ENCODE data around the gene KDM2A. TPM values are rescaled to one million over a fixed set of nuclear protein-coding genes. Genes with fewer than 3 reads are reported as not detected.

Gene KDM2A
- total RNA-seq, 1 experiment from 2014 or later, result 65.3 TPM

GRCh38 chr11:67240576-67241389, 121.7 kb downstream of the KDM2A start:
- no peak overlapping the region for H2AFZ ChIP-seq (ENCODE audit: low read length)
- BruUV-seq (replicated peaks), result TSS peak; percentile 78

GRCh38 chr11:67242548-67242947, 123.5 kb downstream of the KDM2A start:
- Histone ChIP-seq H2AFZ (ENCODE audit: low read length) (no peak overlapping the region), H3K36me3 (ENCODE audit: low read depth, low read length) (peaks cover 52% of the 10 kb centered on the region), H3F3A (ENCODE audit: low read length, unreplicated experiment) (peaks cover 5% of the 10 kb centered on the region), H3K79me2 (ENCODE audit: low read length) (peaks cover 80% of the 10 kb centered on the region), H3K9ac (ENCODE audit: low read length) (peak overlapping the region; percentile 98; the same call in 1 of the 2 replicates), H3K4me3 (ENCODE audit: low read length) (peak overlapping the region; percentile 89), H3K27ac (ENCODE audit: low read length) (no peak overlapping the region), H3K4me2 (ENCODE audit: low read length) (peak overlapping the region; percentile 94), H4K20me1 (ENCODE audit: low read length) (peaks cover 52% of the 10 kb centered on the region), H3K9me3 (ENCODE audit: low read length) (no peaks in the 10 kb centered on the region), H3K4me1 (ENCODE audit: insufficient read depth, low read length) (peaks cover 44% of the 10 kb centered on the region), H3K27me3 (ENCODE audit: low read length) (no peaks in the 10 kb centered on the region), H3K9me2 (replicated peaks; ENCODE audit: low read length) (no peaks in the 10 kb centered on the region)
- no peak for ATAC-seq
- CTCF ChIA-PET, result no interaction called here
- BruUV-seq (replicated peaks), result no TSS peak
- TF ChIP-seq, protein P1, sequence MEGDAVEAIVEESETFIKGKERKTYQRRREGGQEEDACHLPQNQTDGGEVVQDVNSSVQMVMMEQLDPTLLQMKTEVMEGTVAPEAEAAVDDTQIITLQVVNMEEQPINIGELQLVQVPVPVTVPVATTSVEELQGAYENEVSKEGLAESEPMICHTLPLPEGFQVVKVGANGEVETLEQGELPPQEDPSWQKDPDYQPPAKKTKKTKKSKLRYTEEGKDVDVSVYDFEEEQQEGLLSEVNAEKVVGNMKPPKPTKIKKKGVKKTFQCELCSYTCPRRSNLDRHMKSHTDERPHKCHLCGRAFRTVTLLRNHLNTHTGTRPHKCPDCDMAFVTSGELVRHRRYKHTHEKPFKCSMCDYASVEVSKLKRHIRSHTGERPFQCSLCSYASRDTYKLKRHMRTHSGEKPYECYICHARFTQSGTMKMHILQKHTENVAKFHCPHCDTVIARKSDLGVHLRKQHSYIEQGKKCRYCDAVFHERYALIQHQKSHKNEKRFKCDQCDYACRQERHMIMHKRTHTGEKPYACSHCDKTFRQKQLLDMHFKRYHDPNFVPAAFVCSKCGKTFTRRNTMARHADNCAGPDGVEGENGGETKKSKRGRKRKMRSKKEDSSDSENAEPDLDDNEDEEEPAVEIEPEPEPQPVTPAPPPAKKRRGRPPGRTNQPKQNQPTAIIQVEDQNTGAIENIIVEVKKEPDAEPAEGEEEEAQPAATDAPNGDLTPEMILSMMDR (conservative IDR thresholded peaks at IDR 0.05; ENCODE audit: low read depth, low read length), result no peak
- TF ChIP-seq EZH2phosphoT487 (IDR thresholded peaks at IDR 0.05; ENCODE audit: borderline replicate concordance, low read length) (no peak), EZH2 (IDR thresholded peaks at IDR 0.05; ENCODE audit: low read length, unreplicated experiment) (no peak)
- intact Hi-C loops (cut with micrococcal nuclease), result loop anchor here (10.0 kb wide), 1 partner anchor 188 kb away; the partner anchor contains the start of gene RHOD
- DNase-seq, result no peak
- POLR2A ChIA-PET (ENCODE audit: unreplicated experiment), result no interaction called here

More at GRCh38 chr11:67240576-67241389, 121.7 kb downstream of the KDM2A start:
- Histone ChIP-seq H3K27me3 (ENCODE audit: low read length) (no peaks in the 10 kb centered on the region), H3K9me3 (ENCODE audit: low read length) (no peaks in the 10 kb centered on the region), H3K4me2 (ENCODE audit: low read length) (peak overlapping the region; percentile 94), H3K36me3 (ENCODE audit: low read depth, low read length) (peaks cover 37% of the 10 kb centered on the region), H3K27ac (ENCODE audit: low read length) (peak overlapping the region; percentile 86), H4K20me1 (ENCODE audit: low read length) (peaks cover 46% of the 10 kb centered on the region), H3F3A (ENCODE audit: low read length, unreplicated experiment) (peaks cover 12% of the 10 kb centered on the region), H3K79me2 (ENCODE audit: low read length) (peaks cover 76% of the 10 kb centered on the region), H3K4me3 (ENCODE audit: low read length) (peak overlapping the region; percentile 89), H3K9me2 (replicated peaks; ENCODE audit: low read length) (no peaks in the 10 kb centered on the region), H3K4me1 (ENCODE audit: insufficient read depth, low read length) (peaks cover 29% of the 10 kb centered on the region), H3K9ac (ENCODE audit: low read length) (peak overlapping the region; percentile 98)
- ChIA-PET CTCF (interaction anchor here (1.2 kb wide), 1 partner anchor 122 kb away, joined by 4 read pairs; the partner anchor contains the start of gene KDM2A), POLR2A (ENCODE audit: unreplicated experiment) (interaction anchor here (0.5 kb wide), 1 partner anchor 378 kb away, joined by 3 read pairs; no protein-coding TSS in a partner anchor)
- peak; percentile 84 for DNase-seq
- intact Hi-C loops (cut with micrococcal nuclease), result loop anchor here (2.0 to 10.0 kb wide), 2 partner anchors 120 to 186 kb away; partner anchors contain the start of gene RHOD
- TF ChIP-seq, protein P1 (conservative IDR thresholded peaks at IDR 0.05; ENCODE audit: low read depth, low read length), result no peak
- TF ChIP-seq EZH2 (IDR thresholded peaks at IDR 0.05; ENCODE audit: low read length, unreplicated experiment) (no peak), EZH2phosphoT487 (IDR thresholded peaks at IDR 0.05; ENCODE audit: borderline replicate concordance, low read length) (no peak)
- ATAC-seq, result peak; percentile 16
